Stomach smooth muscle (tissue), 2 donors: ENCODE results near the gene AMER3.

Experiments
- H3K27ac ChIP-seq: one replicate; pipeline ENCODE4 v1.7.0; 2013; ENCODE audit warnings: mild to moderate bottlenecking, low read length, inconsistent platforms
- H3K27me3 ChIP-seq, 2 donors: one replicate each; pipeline ENCODE4 v1.7.0; 2013; ENCODE audit warnings: low read length in 2 of 2; ENCODE audit not compliant: insufficient read depth in 2 of 2, control insufficient read depth in 1 of 2
- H3K36me3 ChIP-seq, 2 donors: one replicate each; pipeline ENCODE4 v1.7.0; 2013; ENCODE audit warnings: low read length in 2 of 2; ENCODE audit not compliant: control insufficient read depth in 2 of 2, insufficient read depth in 2 of 2
- H3K4me1 ChIP-seq: one replicate; pipeline ENCODE4 v1.7.0; 2013; ENCODE audit warnings: low read length; ENCODE audit not compliant: control insufficient read depth, insufficient read depth
- H3K4me3 ChIP-seq, 2 donors: one replicate each; pipeline ENCODE4 v1.7.0; 2013; ENCODE audit warnings: low read length in 2 of 2
- H3K9ac ChIP-seq, 2 donors: one replicate each; pipeline ENCODE4 v1.7.0; 2013; ENCODE audit warnings: low read length in 2 of 2, mild to moderate bottlenecking in 1 of 2
- H3K9me3 ChIP-seq, 2 donors: one replicate each; pipeline ENCODE4 v1.7.0; 2013; ENCODE audit warnings: low read length in 2 of 2; ENCODE audit not compliant: control insufficient read depth in 2 of 2
- donor health status: healthy.
- donor health status: Pancreatic carcinoma.

AMER3 gene

GRCh38 chr2:130764035-130764820 is 8.9 kb downstream of the AMER3 start:
- Histone ChIP-seq H3K4me3 (no peak overlapping the region), H3K36me3 (no peaks in the 10 kb centered on the region), H3K4me1 (no peaks in the 10 kb centered on the region), H3K27me3 (peaks cover 5 to 10% of the 10 kb centered on the region in 2 donors), H3K9ac (no peak overlapping the region), H3K9me3 (no peaks in the 10 kb centered on the region), H3K27ac (no peak overlapping the region)

- Histone ChIP-seq H3K4me3 (no peak overlapping the region), H3K27me3 (peaks cover 6 to 10% of the 10 kb centered on the region in 2 donors), H3K4me1 (no peaks in the 10 kb centered on the region)
These were observed 9.4 kb downstream of the AMER3 start for GRCh38 chr2:130764821-130765115.

GRCh38 chr2:130765464-130765863 is 10.1 kb downstream of the AMER3 start:
- H3K27ac ChIP-seq: no peak overlapping the region
- H3K9me3 ChIP-seq: no peaks in the 10 kb centered on the region
- no peaks in the 10 kb centered on the region for H3K36me3 ChIP-seq
- H3K27me3 ChIP-seq: peaks cover 3 to 8% of the 10 kb centered on the region in 2 donors
- H3K4me3 ChIP-seq: no peak overlapping the region
- H3K4me1 ChIP-seq: no peaks in the 10 kb centered on the region
- no peak overlapping the region for H3K9ac ChIP-seq

More at GRCh38 chr2:130764821-130765115, 9.4 kb downstream of the AMER3 start:
- no peaks in the 10 kb centered on the region for H3K36me3 ChIP-seq
- H3K27ac ChIP-seq: no peak overlapping the region
- H3K9me3 ChIP-seq: no peaks in the 10 kb centered on the region
- H3K9ac ChIP-seq: no peak overlapping the region

- no peak overlapping the region for H3K27ac ChIP-seq
- no peaks in the 10 kb centered on the region for H3K36me3 ChIP-seq
- no peaks in the 10 kb centered on the region for H3K4me1 ChIP-seq
- no peaks in the 10 kb centered on the region for H3K9me3 ChIP-seq
- no peak overlapping the region for H3K9ac ChIP-seq
- peaks cover 3 to 6% of the 10 kb centered on the region in 2 donors for H3K27me3 ChIP-seq
- H3K4me3 ChIP-seq: no peak overlapping the region
These were observed 10.7 kb downstream of the AMER3 start for GRCh38 chr2:130766037-130766436.

- H3K4me3 ChIP-seq: no peak overlapping the region
- no peaks in the 10 kb centered on the region for H3K4me1 ChIP-seq
- H3K27ac ChIP-seq: no peak overlapping the region
- H3K27me3 ChIP-seq: peaks cover 3 to 4% of the 10 kb centered on the region in 2 donors
- no peaks in the 10 kb centered on the region for H3K9me3 ChIP-seq
- H3K36me3 ChIP-seq: no peaks in the 10 kb centered on the region
- H3K9ac ChIP-seq: no peak overlapping the region
These were observed 11.5 kb downstream of the AMER3 start for GRCh38 chr2:130766711-130767407.

- Histone ChIP-seq H3K27ac (no peak overlapping the region), H3K36me3 (no peaks in the 10 kb centered on the region), H3K27me3 (peaks cover 3 to 4% of the 10 kb centered on the region in 2 donors), H3K9me3 (no peaks in the 10 kb centered on the region), H3K4me1 (no peaks in the 10 kb centered on the region), H3K9ac (no peak overlapping the region), H3K4me3 (no peak overlapping the region)
These were observed 12.1 kb downstream of the AMER3 start for GRCh38 chr2:130767408-130767775.

- peaks cover 3 to 4% of the 10 kb centered on the region in 2 donors for H3K27me3 ChIP-seq
- no peaks in the 10 kb centered on the region for H3K4me1 ChIP-seq
- H3K4me3 ChIP-seq: no peak overlapping the region
- no peak overlapping the region for H3K27ac ChIP-seq
- H3K36me3 ChIP-seq: no peaks in the 10 kb centered on the region
- peaks cover 0 to 3% of the 10 kb centered on the region in 2 donors for H3K9me3 ChIP-seq
- no peak overlapping the region for H3K9ac ChIP-seq
These were observed 13.0 kb downstream of the AMER3 start for GRCh38 chr2:130768191-130768855.

GRCh38 chr2:130769343-130769907 is 14.1 kb downstream of the AMER3 start:
- peaks cover 3 to 4% of the 10 kb centered on the region in 2 donors for H3K27me3 ChIP-seq
- no peak overlapping the region for H3K9ac ChIP-seq
- no peak overlapping the region for H3K27ac ChIP-seq
- no peaks in the 10 kb centered on the region for H3K4me1 ChIP-seq
- H3K9me3 ChIP-seq: peaks cover 0 to 3% of the 10 kb centered on the region in 2 donors
- H3K4me3 ChIP-seq: no peak overlapping the region
- no peaks in the 10 kb centered on the region for H3K36me3 ChIP-seq

- H3K4me3 ChIP-seq: no peak overlapping the region
- H3K36me3 ChIP-seq: no peaks in the 10 kb centered on the region
- no peaks in the 10 kb centered on the region for H3K27me3 ChIP-seq
- H3K27ac ChIP-seq: no peak overlapping the region
- peaks cover 0 to 3% of the 10 kb centered on the region in 2 donors for H3K9me3 ChIP-seq
- H3K9ac ChIP-seq: no peak overlapping the region
- H3K4me1 ChIP-seq: no peaks in the 10 kb centered on the region
These were observed 21.2 kb downstream of the AMER3 start for GRCh38 chr2:130776550-130776949.

GRCh38 chr2:130778781-130779180 is 23.4 kb downstream of the AMER3 start:
- no peak overlapping the region for H3K27ac ChIP-seq
- H3K9me3 ChIP-seq: no peaks in the 10 kb centered on the region
- no peak overlapping the region for H3K9ac ChIP-seq
- no peaks in the 10 kb centered on the region for H3K4me1 ChIP-seq
- no peak overlapping the region for H3K4me3 ChIP-seq
- H3K27me3 ChIP-seq: no peaks in the 10 kb centered on the region
- H3K36me3 ChIP-seq: no peaks in the 10 kb centered on the region
